AG04449 (cell line): ENCODE data around the gene SOCS3.

Experiments
- CTCF ChIA-PET: fragments of 350-600 bp; formaldehyde crosslinking; extraction: SDS; loops from one replicate; lab custom pipeline; 2021; ENCODE audit warnings: antibody characterized with exemption; lab: Yijun Ruan, JAX
- POLR2A ChIA-PET: fragments of 400-600, 350-600 bp; formaldehyde crosslinking; extraction: SDS; loops from one replicate; lab custom pipeline; 2020; ENCODE audit warnings: antibody characterized with exemption, inconsistent platforms; lab: Yijun Ruan, JAX
- DNase-seq: peaks from one replicate; pipeline ENCODE4 v3.0.0-alpha.2; 2010; ENCODE audit warnings: low read depth, low spot score
- H3K4me3 ChIP-seq: 2 replicates; pipeline ENCODE4 v1.5.1; 2011; ENCODE audit warnings: low read depth, mild to moderate bottlenecking, control low read depth, low read length
- CTCF ChIP-seq: IDR thresholded peaks from one replicate; pipeline ENCODE4 v1.5.1; 2011; ENCODE audit warnings: mild to moderate bottlenecking, moderate library complexity, low read length, control low read depth, inconsistent platforms; ENCODE audit not compliant: insufficient read depth; ENCODE audit errors: missing control alignments

Gene SOCS3

GRCh38 chr17:78343543-78344201, 16.2 kb downstream of the SOCS3 start:
- CTCF ChIA-PET = interaction anchor here (0.9 to 2.3 kb wide), 5 partner anchors 9 to 78 kb away, joined by 3 to 8 read pairs (median 5); partner anchors contain the start of gene SOCS3
- no peak for TF ChIP-seq CTCF
- POLR2A ChIA-PET = interaction anchor here (1.1 to 2.6 kb wide), 3 partner anchors 13 to 15 kb away, joined by 3 to 16 read pairs (median 7); partner anchors contain the start of gene SOCS3
- no peak for DNase-seq
- H3K4me3 ChIP-seq = no peak overlapping the region

- ChIA-PET POLR2A (interaction anchor here (1.0 to 2.6 kb wide), 4 partner anchors 13 to 33 kb away, joined by 3 to 16 read pairs (median 5); partner anchors contain the start of gene SOCS3), CTCF (interaction anchor here (1.1 to 3.3 kb wide), 6 partner anchors 8 to 78 kb away, joined by 3 to 15 read pairs (median 4); partner anchors contain the start of gene SOCS3)
- no peak for TF ChIP-seq CTCF
- no peak for DNase-seq
- H3K4me3 ChIP-seq = peak overlapping the region; percentile 19
Measured at GRCh38 chr17:78343187-78343542, 16.7 kb downstream of the SOCS3 start.

- H3K4me3 ChIP-seq = peak overlapping the region; percentile 25
- TF ChIP-seq CTCF = no peak
- no peak for DNase-seq
- ChIA-PET CTCF (interaction anchor here (0.9 to 3.3 kb wide), 5 partner anchors 8 to 79 kb away, joined by 3 to 15 read pairs (median 4); partner anchors contain the start of gene SOCS3), POLR2A (interaction anchor here (1.0 to 2.6 kb wide), 4 partner anchors 13 to 33 kb away, joined by 3 to 16 read pairs (median 5); partner anchors contain the start of gene SOCS3)
Measured at GRCh38 chr17:78342449-78343186, 17.3 kb downstream of the SOCS3 start.

GRCh38 chr17:78341559-78342448, 18.1 kb downstream of the SOCS3 start:
- no peak for DNase-seq
- peak; percentile 0 for TF ChIP-seq CTCF
- H3K4me3 ChIP-seq = peak overlapping the region; percentile 25
- CTCF ChIA-PET = interaction anchor here (0.9 to 3.3 kb wide), 5 partner anchors 7 to 80 kb away, joined by 3 to 15 read pairs (median 4); partner anchors contain the start of gene SOCS3
- POLR2A ChIA-PET = interaction anchor here (1.0 to 2.6 kb wide), 3 partner anchors 15 to 34 kb away, joined by 3 to 16 read pairs (median 7); partner anchors contain the start of gene SOCS3

- POLR2A ChIA-PET = interaction anchor here (0.8 to 0.9 kb wide), 4 partner anchors 11 to 35 kb away, joined by 3 to 4 read pairs (median 3); no protein-coding TSS in a partner anchor
- CTCF ChIA-PET = interaction anchor here (0.8 to 3.3 kb wide), 4 partner anchors 20 to 48 kb away, joined by 3 to 15 read pairs (median 3); partner anchors contain the start of gene SOCS3
- DNase-seq = no peak
- TF ChIP-seq CTCF = no peak
- no peak overlapping the region for H3K4me3 ChIP-seq
Measured at GRCh38 chr17:78340183-78340955, 19.5 kb downstream of the SOCS3 start.
